HG02973 (cell line): ENCODE measurements around the gene FBXO21.
A peak's percentile ranks its signal among the peaks of the same experiment; 100 is the strongest.
"Not testable (repeated sequence)": the region's sequence is repeated elsewhere in the genome, so short reads cannot be mapped to it uniquely, and the experiment has no call there.

Source experiments
- ATAC-seq: cut with Tn5 transposase; IDR thresholded peaks from one replicate; pipeline ENCODE4 v1.9.1; 2021; ENCODE audit warnings: moderate library complexity; ENCODE audit not compliant: unreplicated experiment

Gene FBXO21

DNA sequence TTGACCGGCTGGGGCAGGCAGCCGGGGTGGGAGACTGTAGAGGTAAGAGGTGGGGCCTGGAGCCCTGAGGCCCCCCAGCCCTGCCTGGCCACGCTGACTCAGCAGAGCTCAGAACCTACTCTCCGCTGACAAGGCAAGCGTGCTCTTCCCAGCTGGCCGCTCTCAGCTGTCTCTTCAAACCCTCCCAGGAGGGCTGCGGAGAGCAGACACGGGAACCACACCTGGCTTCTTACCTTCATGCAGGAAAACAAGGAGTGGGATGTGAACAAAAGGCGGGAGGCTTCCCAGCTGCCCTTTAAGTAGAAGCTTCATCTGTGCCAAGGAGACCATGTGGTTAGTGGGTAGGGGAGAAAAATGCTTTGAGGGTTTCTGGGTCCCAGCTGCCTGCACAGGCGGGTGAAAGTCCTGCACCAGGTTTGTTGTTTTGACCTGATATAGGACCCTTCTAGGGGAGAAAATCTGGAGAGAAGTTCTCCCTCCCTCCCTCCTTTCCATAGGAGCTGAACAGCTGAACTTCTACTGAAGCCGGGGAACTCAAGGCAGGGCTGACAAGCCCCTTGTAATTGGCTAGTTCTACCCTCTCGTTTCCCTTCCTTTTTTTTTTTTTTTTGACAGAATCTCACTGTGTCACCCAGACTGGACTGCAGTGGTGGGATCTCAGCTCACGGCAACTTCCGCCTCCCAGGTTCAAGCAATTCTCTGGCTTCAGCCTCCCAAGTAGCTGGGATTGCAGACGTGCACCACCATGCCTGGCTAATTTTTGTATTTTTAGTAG is 78.3 kb downstream of the FBXO21 start:
- no peak for ATAC-seq

DNA sequence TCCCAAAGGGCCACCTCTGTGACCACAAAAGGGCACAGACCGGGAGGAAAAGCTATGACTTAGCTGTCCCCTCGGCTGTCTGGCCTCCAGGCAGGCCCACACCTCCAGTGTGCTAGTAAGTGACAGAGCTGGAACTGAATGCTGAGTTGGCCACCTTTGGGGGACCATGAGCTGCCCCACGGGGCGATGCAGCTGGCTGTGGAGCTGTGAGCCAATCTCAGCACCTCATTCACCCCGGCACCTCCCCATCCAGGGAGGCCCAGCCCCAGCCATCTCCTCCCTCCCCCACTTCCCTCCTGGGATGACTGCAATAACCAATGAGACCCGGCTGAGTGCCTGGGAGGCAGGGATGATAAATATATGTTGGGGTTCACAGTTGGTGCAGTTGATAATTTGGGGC is 78.9 kb downstream of the FBXO21 start:
- ATAC-seq: no peak

DNA sequence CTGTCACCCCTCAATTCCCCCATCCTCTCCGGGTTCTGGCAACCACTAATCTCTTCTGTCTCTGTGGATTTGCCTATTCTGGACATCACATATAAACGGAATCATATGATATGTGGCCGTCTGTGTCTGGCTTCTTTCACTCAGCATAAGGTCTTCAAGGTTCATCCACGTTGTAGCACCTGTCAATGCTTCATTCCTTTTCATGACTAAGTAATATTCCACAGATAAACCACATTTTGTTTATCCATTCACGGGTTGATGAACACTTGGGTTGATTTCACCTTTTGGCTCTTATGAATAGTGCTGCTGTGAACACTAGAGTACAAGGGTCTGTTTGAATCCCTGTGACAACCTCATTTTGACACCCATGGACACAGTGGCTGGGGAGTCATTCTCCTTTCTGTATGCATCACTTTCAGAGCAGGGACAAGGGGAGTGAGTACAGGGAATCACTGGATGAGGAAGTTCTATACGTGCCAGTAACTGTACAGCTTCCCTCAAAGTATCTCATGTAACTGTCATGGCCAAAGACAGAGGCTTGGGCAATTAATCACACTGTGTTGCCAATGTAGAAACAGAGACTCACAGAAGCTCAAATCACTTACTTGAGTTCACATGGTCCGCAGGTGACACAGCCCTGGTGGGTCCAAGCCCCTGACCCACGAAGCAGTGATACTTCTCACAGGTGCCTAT is 80.2 kb downstream of the FBXO21 start:
- no peak for ATAC-seq

DNA sequence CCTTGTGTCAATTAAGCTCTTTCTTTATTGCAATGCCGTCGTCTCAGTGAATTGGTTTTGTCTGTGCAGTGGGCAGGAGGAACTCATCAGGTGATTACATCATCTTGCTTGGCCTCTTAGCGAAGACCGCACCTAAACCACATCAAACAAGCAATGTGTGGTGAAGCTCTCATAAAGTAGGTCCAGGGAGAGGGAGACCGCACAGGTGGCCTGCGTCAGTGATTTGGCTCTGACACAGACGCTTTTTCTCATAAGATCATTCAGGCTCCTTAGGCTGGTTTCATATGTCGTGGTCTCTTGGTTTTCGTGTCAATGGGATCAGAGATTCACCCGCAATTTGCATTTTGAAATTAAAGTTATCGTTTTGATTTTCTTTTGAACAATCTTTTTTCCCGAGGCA is 84.4 kb downstream of the FBXO21 start:
- ATAC-seq: no peak

DNA sequence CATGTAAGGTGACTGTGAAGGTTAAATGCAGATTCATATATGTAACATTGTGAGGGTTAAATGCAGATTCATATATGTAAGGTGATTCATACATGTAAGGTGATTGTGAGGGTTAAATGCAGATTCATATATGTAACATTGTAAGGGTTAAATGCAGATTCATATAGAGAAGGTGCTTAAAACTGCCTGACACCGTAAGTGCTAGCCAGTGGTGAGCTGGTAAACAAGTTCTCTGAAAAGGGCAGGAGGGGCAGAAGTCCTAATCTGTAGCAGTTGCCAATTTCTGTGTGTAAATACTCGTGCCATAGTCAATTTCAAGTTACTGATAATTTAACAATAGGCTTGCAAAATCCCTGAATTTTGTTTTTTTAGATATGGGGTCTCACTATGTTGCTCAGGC is 86.3 kb downstream of the FBXO21 start:
- ATAC-seq: not testable (repeated sequence)

DNA sequence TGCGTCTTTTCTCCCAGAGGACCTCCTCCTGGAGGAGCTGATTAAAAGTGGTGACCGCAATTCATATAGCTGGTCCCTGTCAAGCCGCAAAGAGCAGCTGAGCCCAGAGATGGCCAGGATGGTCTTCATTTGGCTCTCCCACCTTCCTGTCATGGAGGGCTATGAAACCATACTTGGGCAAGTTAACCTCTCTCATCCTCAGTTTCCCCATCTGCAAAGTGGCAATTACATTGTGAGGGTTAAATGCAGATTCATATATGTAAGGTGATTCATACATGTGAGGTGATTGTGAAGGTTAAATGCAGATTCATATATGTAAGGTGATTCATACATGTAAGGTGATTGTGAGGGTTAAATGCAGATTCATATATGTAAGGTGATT is 87.5 kb downstream of the FBXO21 start:
- ATAC-seq: no peak

DNA sequence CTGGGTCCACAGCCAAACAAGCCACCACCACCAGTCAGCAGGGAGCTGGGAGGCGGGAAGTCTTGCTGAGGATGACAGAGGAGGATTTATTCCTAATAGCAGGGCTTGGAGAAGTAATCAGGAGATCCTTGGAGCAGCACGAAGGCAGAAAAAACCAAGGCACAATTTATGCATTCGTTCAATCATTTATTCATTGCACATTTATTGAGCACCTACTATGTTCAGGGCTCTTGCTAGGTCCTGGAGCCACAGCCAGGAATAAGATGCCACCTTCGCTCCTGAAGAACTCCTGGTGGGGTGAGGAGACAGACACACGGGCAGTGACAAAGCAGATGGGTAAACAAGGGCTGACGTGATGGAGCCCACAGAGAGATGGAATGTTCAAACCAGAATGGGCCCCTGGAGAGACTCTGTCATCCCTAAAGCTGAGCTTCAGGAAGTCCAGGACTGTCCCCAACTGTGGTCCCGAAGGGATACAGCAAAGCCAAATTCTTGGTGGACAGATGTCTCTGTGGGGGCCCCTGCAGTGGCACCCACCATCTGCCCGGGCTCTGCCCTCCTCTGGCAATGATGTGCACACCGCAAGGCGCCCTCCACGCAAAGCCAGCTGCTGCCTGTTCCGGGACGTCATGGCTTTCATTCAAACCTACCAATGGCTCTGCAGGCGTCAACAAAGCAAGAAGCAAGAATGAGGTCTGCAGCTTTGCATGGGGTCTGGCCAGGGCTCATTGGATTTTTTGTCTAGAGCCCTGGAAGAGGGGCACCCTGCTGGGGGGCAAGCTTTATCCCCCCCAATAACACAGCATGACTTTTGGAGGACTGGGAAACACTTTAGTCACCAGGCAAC is 88.1 kb downstream of the FBXO21 start:
- no peak for ATAC-seq

DNA sequence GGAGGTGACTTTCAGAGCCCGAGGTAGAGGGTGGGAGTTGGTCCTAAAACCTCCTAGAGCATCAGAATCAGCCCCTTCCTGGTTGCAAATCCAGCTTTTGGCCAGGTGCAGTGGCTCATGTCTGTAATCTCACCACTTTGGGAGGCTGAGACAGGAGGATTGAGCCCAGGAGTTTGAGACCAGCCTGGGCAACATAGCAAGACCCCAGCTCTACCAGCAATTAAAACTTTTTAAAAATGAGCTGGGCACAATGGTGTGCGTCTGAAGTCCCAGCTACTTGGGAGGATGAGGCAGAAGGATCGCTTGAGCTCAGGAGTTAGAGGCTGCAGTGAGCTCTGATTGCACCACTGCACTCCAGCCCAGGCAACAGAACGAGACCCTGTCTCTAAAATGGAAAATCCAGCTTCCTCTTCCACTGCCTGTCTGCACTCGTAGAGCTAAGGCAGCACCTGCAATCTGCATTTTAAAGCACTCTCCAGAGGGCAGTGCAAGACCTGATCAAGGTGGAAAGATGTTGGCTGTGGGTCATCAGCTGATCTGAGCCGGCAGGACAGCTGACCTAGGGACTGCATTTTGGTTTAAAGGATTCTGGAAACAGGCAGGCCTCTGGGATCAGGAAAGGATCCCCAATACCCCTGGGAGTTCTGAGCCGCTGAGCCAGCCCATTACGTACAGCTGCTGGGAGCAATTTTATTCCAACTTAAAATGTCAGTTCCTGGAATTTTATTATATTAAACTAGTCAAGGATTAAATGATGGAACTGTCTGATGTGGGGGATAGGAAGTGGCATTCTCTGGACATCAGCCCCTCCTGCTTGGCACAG is 89.2 kb downstream of the FBXO21 start:
- no peak for ATAC-seq

DNA sequence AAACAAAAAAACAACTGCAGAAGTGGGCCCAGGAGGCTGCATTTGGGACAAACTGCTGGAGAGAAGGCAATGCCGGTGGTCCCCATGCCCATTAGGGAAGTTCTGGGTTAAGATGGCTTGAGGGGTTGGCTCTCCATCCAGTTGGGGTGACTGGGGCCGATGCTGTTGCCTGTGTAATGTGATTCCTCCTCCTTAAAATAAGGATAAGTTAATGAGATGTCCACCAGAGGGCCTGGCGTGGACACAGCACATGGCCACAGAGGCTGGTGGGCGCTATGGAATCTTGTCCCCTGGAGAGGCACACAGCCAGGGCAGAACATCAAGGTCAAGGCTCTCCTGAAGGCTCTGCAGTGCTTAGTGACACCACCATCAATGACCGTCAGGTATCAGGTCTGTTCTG is 90.0 kb downstream of the FBXO21 start:
- no peak for ATAC-seq

DNA sequence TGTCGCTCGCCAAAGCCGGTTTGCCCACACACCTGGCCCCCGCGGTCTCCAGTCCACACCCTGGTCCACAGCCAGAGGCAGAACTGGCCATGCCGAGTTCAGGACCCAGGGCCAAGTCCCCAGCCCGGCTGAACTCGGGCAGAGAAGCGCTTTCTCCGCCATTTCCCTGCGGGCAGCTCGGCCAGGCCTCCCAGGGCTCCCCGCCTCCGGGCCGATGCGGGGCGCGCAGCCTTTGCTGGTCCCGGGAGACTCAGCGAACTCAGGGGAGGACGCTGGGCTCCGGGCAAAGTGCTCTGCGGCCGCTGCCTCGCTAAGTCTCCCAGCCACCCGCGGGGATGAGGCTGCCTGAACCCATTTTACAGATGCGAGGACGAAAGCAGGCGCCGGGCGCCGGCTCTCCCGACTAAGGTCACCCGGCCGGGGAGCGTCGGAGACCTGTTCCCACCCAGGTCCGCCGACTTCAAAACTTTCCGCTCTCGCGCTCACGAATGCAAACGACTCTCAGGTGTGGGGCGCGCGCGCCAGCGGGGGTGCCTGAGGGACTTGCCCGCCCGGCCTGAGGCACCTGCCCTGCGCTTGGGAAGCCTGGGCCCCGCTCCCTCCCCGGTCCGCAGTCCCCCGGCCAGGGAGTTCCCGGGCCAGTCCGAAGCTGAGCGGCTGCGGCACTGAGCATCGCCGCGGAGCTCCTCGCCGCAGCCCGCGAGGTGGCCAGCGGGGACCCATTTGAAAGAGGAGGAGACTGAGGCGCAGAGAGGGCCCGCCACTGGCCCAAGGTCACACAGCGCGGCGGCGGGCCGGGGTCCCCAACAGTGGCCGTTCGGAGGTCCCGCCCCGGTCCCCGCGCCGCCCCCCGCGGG is 91.7 kb downstream of the FBXO21 start:
- peak; percentile 32 for ATAC-seq

DNA sequence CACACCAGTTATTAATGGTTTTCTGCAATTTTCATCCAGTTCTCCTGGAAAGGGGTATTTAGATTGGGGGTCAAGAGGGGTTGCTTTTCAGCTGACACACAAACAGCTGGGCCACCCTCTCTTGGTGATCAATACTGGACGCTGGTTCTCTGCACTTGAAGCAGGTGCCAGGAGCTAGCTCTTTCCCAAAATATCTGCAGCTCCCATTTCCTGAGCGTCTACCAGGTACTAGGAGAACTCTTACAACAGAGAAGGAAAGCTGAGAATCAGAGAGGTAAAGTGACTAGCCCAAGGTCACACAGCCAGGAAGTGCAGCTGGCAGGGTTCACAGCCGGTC is 92.3 kb downstream of the FBXO21 start:
- peak; percentile 1 for ATAC-seq

DNA sequence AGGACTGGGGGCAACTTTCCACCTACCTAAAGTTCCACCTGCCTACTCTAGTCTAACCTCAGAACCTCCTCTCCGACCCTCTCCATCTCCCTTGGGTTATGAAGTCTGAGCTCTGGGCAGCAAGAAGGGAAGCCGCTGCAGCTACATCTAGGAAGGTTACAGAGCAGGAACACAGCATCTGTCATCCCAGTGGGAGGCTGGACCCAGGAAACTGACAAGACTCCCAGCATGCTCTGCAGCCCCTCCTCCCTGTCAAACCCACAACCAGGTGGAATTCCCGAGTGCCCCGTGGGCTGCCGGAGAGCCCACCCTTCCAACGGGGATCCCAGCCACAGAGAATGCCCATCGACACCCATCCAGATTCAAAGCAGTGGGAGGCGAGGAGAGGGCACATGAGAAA is 93.1 kb downstream of the FBXO21 start:
- no peak for ATAC-seq

DNA sequence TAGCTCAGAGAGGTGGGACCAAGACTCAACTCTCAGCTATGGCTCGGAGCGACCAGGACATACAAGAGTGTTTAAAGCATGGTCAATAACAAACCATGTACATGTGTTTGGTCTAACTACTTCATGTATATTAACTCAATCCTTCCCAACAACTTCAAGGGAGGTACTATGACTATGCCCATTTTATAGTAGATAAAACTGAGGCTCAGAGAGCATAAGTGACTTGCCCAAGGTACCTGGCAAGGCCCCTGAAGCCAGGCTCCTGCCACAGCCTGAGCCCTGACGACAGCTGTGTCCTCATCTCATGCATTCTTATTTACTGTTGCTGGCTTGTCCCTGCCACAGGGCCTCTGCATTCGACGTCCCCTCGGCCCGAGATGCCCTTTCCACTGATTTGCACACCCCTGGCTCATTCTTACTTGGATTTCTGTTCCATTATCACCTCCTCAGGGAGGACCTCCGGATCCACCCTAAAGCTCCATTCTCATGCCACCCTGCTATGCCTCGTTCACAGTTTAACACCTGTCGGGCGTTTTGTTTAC is 93.7 kb downstream of the FBXO21 start:
- no peak for ATAC-seq

DNA sequence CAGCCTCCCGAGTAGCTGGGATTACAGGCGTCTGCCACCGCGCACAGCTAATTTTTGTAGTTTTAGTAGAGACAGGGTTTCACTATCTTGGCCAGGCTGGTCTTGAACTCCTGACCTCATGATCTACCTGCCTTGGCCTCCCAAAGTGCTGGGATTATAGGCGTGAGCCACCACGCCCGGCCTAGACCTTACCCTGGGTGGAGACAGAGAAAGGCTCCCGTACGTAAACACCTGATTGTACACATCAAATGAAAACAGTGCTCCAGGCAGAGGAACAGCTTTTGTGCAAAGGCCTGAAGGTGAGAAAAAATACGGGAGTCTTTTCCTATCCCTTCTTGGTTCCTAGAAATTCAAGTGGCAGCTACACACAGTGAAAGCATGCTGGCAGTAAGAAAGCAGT is 95.1 kb downstream of the FBXO21 start:
- not testable (repeated sequence) for ATAC-seq

DNA sequence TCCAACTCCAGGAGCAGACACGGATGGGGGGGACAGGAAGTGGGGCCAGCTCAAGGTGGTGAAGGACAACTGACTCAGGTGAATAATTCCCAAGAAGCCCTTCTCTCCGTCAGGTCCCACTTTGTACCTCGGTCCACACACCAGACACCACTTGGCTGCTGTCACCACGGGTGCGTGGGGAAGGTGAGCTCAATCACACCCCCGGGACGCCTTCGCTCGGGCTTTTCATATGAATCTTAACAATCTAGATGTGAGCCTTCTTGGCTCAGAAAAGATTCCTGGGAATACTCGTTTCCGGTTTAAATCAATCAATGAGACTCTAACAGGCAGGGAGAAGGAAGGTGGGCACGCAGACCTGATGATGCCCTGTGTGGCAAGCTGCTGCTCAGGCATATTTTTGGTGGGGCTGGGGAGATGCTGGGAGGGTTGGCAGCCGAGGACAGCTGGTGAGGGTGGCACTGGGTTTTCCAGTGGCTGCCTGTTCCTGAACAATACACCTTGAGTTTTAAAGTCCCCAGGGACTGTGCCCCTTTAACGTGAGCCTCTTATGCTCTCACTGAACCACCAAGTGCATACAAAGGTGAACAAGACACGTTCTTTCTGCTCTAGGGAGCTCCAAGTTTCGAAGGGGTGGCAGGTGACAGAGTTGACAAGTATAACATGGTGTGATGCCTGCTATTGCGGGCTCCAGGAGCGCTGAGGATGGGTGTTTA is 96.2 kb downstream of the FBXO21 start:
- ATAC-seq: no peak

DNA sequence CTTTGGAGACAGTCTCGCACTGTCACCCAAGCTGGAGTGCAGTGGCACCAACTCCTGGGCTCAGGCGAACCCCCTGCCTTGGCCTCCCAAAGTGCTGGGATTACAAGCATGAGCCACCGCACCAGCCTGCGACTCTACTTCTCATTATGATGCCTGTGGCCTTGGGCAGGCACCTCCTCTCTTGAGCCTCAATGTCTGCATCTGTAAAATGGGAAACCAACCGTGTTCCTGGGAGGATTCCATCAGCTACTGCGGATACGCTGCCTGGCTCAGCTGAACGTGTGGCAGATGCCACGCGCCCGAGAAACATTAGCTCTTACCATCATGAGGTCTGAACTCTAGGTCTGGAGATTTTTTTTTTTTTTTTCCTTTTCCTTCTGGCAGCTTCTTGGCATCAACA is 96.8 kb downstream of the FBXO21 start:
- no peak for ATAC-seq

DNA sequence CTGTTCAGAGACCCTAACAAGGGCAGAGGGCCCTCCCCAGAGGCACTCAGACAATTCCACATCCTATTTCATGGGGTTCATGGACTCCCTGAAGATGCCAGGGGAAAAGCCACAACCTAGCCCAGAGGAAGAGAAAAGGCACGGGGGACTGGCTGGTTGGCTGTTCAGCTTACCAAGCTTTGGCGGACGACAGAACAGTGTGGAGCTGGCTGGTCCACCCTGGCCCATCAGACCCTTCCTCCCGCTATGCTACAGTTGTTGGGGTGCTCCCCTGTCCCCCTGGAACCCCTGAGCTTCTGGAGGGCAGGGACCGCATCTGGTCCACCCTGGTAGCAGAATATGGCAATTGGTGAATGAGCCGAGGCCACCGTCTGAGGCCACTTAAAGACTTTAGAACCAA is 97.4 kb downstream of the FBXO21 start:
- ATAC-seq: no peak

DNA sequence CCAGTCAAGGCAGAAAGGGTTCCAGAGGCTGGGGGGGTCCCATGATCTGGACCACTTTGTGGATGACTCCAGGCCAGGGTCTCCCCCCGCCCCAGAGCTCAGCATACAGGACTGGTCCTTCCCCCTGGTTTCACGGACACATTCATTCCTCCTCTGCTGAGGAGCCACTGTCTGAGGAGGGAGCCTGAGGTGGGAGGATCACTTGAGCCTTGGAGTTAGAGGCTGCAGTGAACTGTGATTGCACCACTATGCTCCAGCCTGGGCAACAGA is 97.8 kb downstream of the FBXO21 start:
- ATAC-seq: no peak
